Heart right ventricle (tissue), 16 donors: ENCODE measurements around the gene WNT5B. TPM values are rescaled to one million over a fixed set of nuclear protein-coding genes. Genes with fewer than 3 reads are reported as not detected.
A peak's percentile ranks its signal among the peaks of the same experiment; 100 is the strongest.

Source experiments
- ATAC-seq, 8 donors: fragments of 200-7000 bp; cut with Tn5 transposase; one replicate each; pipeline ENCODE4 v1.9.1; 2020; ENCODE audit warnings: mild to moderate bottlenecking in 8 of 8, moderate library complexity in 8 of 8, moderate number of reproducible peaks in 1 of 8
- DNase-seq, 2 donors: peaks; one replicate each; pipeline ENCODE4 v3.0.0-alpha.2; 2020
- H3K27ac ChIP-seq, 10 donors: fragments of 200-600 bp; sonication (generic) in 2 of 10; one replicate each; pipeline versions ENCODE4 v1.5.0 to v1.8.0; 2020 to 2022; ENCODE audit warnings: mild to moderate bottlenecking in 3 of 10
- H3K27me3 ChIP-seq, 7 donors: fragments of 200-600 bp; one replicate each; pipeline ENCODE4 v1.8.0; 2021 to 2022; ENCODE audit warnings: mild to moderate bottlenecking in 2 of 7
- H3K36me3 ChIP-seq, 9 donors: fragments of 200-600 bp; sonication (generic) in 1 of 9; one replicate each; pipeline versions ENCODE4 v1.5.0 to v1.8.0; 2020 to 2022; ENCODE audit warnings: mild to moderate bottlenecking in 2 of 9
- H3K4me1 ChIP-seq, 9 donors: fragments of 200-600 bp; sonication (generic) in 1 of 9; one replicate each; pipeline versions ENCODE4 v1.5.0 to v1.8.0; 2020 to 2022; ENCODE audit warnings: mild to moderate bottlenecking in 4 of 9
- H3K4me3 ChIP-seq, 10 donors: fragments of 200-600 bp; sonication (generic) in 2 of 10; one replicate each; pipeline versions ENCODE4 v1.5.0 to v1.8.0; 2020 to 2022; ENCODE audit warnings: mild to moderate bottlenecking in 7 of 10, moderate library complexity in 2 of 10
- H3K9me3 ChIP-seq, 11 donors: fragments of 200-600 bp in 10 of 11; sonication (generic) in 2 of 11; one replicate each; pipeline versions ENCODE4 v1.5.0 to v1.8.0; 2013 to 2022; ENCODE audit warnings: mild to moderate bottlenecking in 2 of 11, control low read depth in 1 of 11, moderate library complexity in 1 of 11
- CTCF ChIP-seq, 9 donors: fragments of 200-600 bp; sonication (generic) in 2 of 9; IDR thresholded peaks; one replicate each; pipeline versions ENCODE4 v1.5.0 to v1.8.0; 2021 to 2022; ENCODE audit warnings: antibody characterized with exemption in 9 of 9, mild to moderate bottlenecking in 5 of 9, moderate library complexity in 1 of 9
- WGBS, 2 donors: extraction: QIAGEN DNeasy Blood & Tissue Kit; methylation state at CpG; one replicate each; pipeline ENCODE4 v1.1.7; 2013; ENCODE audit warnings: inconsistent platforms in 1 of 2; 5-methylcytosine and 5-hydroxymethylcytosine counted together
- intact Hi-C, 10 donors: fragments of 100-400 bp; cut with DNase I; formaldehyde crosslinking; loops; one replicate each; pipeline versions ENCODE4 v1.11.1 to v1.14.2; 2022
- polyA plus RNA-seq, 2 donors: library from polyadenylated mRNA; stranded (reverse); fragments of 200-250 nt; gene quantifications; one replicate each; pipeline ENCODE4 v1.2.3, GENCODE V29; 2013
- total RNA-seq, 10 donors: library from RNA; stranded (reverse); fragmentation: NEBNext Ultra II Directional in 3 of 10; extraction: Animal tissue kit (Norgen Biotek cat#: 25700) in 3 of 10; gene quantifications; one replicate each; pipeline versions ENCODE4 v1.2.1 to v1.2.4, GENCODE V29; 2021 to 2023
- donor health status: Arrhythmogenic right ventricular cardiomyopathy.
- donor health status: ischemic (EF 13 %, LVEDD 7.1; RV severe dilation, severe dysfunction).
- donor health status: healthy with polysubstance abuse.
- donor health status: DM: no; HTN: yes; CAD: no.
- donor health status: DM: no; HTN: no; CAD: no.
- donor health status: ischemic (EF 25% LVEDD 6.9; RV normal size, moderate dysfunction).
- donor health status: ischemic (EF 25% LVEDD 5.7; RV mildly dilated, moderate dysfunction).
- donor health status: healthy.
- donor health status: DM: yes; HTN: yes; CAD: no.
- donor health status: Ischemic cardiomyopathy.
- donor health status: ischemic (EF 35%, LVEDD 5.7; RV mildly dilated, moderate dysfunction).
- donor health status: nonischemic (EF 11% LVEDD 7.7; RV severe dilation, severe dysfunction).
- donor health status: DM: yes; HTN: yes; CAD: no.
- donor health status: PGD.
- donor health status: ischemic (EF 29% LVEDD 5.4; RV normal size, mild dysfunction).
- donor health status: nonischemic (EF 23%, LVEDD 6.1; RV moderate dilation, normal function).

WNT5B gene
- total and polyA plus RNA-seq, 12 donors, result 0.34 to 2.5 (median 1.6) TPM

- DNase-seq (no peak), ATAC-seq (no peak)
- Histone ChIP-seq H3K4me3 (no peak overlapping the region), H3K4me1 (peaks cover 3 to 28% (median 17%) of the 10 kb centered on the region in 9 donors), H3K9me3 (no peaks in the 10 kb centered on the region), H3K27me3 (peaks cover 0 to 4% (median 0%) of the 10 kb centered on the region in 7 donors), H3K27ac (no peak overlapping the region), H3K36me3 (peaks cover 0 to 10% (median 0%) of the 10 kb centered on the region in 9 donors)
- no peak for TF ChIP-seq CTCF (IDR thresholded peaks at IDR 0.05)
- 79 to 83% methylated on average over 7 of the region's 7 CpGs for WGBS, 2 donors
- intact Hi-C loops, result loop anchor here in 2 of 10 donors (5.0 to 10.0 kb wide), 2 partner anchors 290 to 292 kb away; no protein-coding TSS in a partner anchor
Measured at GRCh38 chr12:1642513-1642912, 13.5 kb downstream of the WNT5B start.

GRCh38 chr12:1643043-1643442 lies 14.0 kb downstream of the WNT5B start:
- TF ChIP-seq CTCF (IDR thresholded peaks at IDR 0.05), result no peak
- DNase-seq (no peak), ATAC-seq (no peak)
- WGBS, 2 donors, result 55 to 72% methylated on average over 9 of the region's 9 CpGs
- peaks cover 0 to 10% (median 0%) of the 10 kb centered on the region in 9 donors for H3K36me3 ChIP-seq
- no peak overlapping the region for H3K4me3 ChIP-seq
- no peaks in the 10 kb centered on the region for H3K9me3 ChIP-seq
- intact Hi-C loops, result loop anchor here in 2 of 10 donors (5.0 to 10.0 kb wide), 2 partner anchors 289 to 292 kb away; no protein-coding TSS in a partner anchor
- H3K4me1 ChIP-seq, result peaks cover 3 to 28% (median 17%) of the 10 kb centered on the region in 9 donors
- H3K27ac ChIP-seq, result no peak overlapping the region
- H3K27me3 ChIP-seq, result peaks cover 0 to 4% (median 0%) of the 10 kb centered on the region in 7 donors

- ATAC-seq (peak in 1 of 8 donors; percentile 19), DNase-seq (no peak)
- peaks cover 0 to 4% (median 0%) of the 10 kb centered on the region in 7 donors for H3K27me3 ChIP-seq
- H3K9me3 ChIP-seq, result no peaks in the 10 kb centered on the region
- no peak overlapping the region for H3K27ac ChIP-seq
- WGBS, 2 donors, result 41 to 44% methylated on average over 7 of the region's 7 CpGs
- intact Hi-C loops, result loop anchor here in 2 of 10 donors (5.0 to 10.0 kb wide), 2 partner anchors 288 to 291 kb away; no protein-coding TSS in a partner anchor
- H3K4me1 ChIP-seq, result peaks cover 3 to 32% (median 17%) of the 10 kb centered on the region in 9 donors
- no peak for TF ChIP-seq CTCF (IDR thresholded peaks at IDR 0.05)
- no peak overlapping the region for H3K4me3 ChIP-seq
- peaks cover 0 to 10% (median 0%) of the 10 kb centered on the region in 9 donors for H3K36me3 ChIP-seq
Measured at GRCh38 chr12:1643905-1644533, 15.0 kb downstream of the WNT5B start.

- intact Hi-C loops, result loop anchor here in 3 of 10 donors (5.0 to 10.0 kb wide), 3 partner anchors 288 to 293 kb away; no protein-coding TSS in a partner anchor
- TF ChIP-seq CTCF (IDR thresholded peaks at IDR 0.05), result no peak
- ATAC-seq (peak; percentile 39 to 86 (median 78)), DNase-seq (peak; percentile 84)
- Histone ChIP-seq H3K4me3 (no peak overlapping the region), H3K27me3 (peaks cover 0 to 4% (median 0%) of the 10 kb centered on the region in 7 donors), H3K36me3 (peaks cover 0 to 10% (median 0%) of the 10 kb centered on the region in 9 donors), H3K4me1 (peaks cover 3 to 39% (median 21%) of the 10 kb centered on the region in 9 donors), H3K9me3 (no peaks in the 10 kb centered on the region), H3K27ac (no peak overlapping the region)
- WGBS, 2 donors, result 33 to 38% methylated on average over 15 of the region's 15 CpGs
Measured at GRCh38 chr12:1644534-1645438, 15.8 kb downstream of the WNT5B start.
